B cell (primary cell): ENCODE data around the gene F8. TPM values are rescaled to one million over a fixed set of nuclear protein-coding genes. Genes with fewer than 3 reads are reported as not detected.

Experiments used
- ATAC-seq: fragments of 200-7000 bp; cut with Tn5 transposase; one replicate; pipeline ENCODE4 v1.10.0; 2021; ENCODE audit warnings: low read depth, mild to moderate bottlenecking, moderate number of reproducible peaks, moderate library complexity
- CTCF ChIA-PET: fragments of 350-600 bp; sonication (Branson Sonifier 250); formaldehyde crosslinking; loops from one replicate; lab custom pipeline; 2021; ENCODE audit warnings: antibody characterized with exemption, inconsistent platforms; lab: Charles Lee
- POLR2A ChIA-PET: fragments of 350-600 bp; sonication (Branson Sonifier 250); formaldehyde crosslinking; loops from one replicate; lab custom pipeline; 2021; ENCODE audit warnings: antibody characterized with exemption; lab: Charles Lee
- DNase-seq: peaks from one replicate; pipeline ENCODE4 v3.0.0; 2013
- H2AFZ ChIP-seq: 2 replicates; pipeline ENCODE4 v1.6.1; 2012; ENCODE audit warnings: mild to moderate bottlenecking, low read depth, low read length; ENCODE audit not compliant: insufficient read depth, poor library complexity, severe bottlenecking
- H3K27ac ChIP-seq, 2 donors: 1 replicate in 1 of 2; 2 replicates in 1 of 2; pipeline ENCODE4 v1.5.1; 2012 to 2013; ENCODE audit warnings: low read length in 2 of 2, mild to moderate bottlenecking in 2 of 2, moderate library complexity in 1 of 2
- H3K27me3 ChIP-seq, 4 experiments: fragments of 200-600 bp in 1 of 4; sonication (generic) in 1 of 4; replicated peaks in 1 of 4; 1 replicate in 2 of 4; 2 replicates in 2 of 4; pipeline versions ENCODE4 v1.6.1 to v1.7.0; 2013 to 2016; ENCODE audit warnings: low read length in 3 of 4, mild to moderate bottlenecking in 2 of 4, mixed read lengths in 1 of 4, moderate library complexity in 1 of 4; ENCODE audit not compliant: insufficient read depth in 4 of 4, control insufficient read depth in 3 of 4; ENCODE audit errors: control extremely low read depth in 1 of 4
- H3K36me3 ChIP-seq, 2 experiments: replicated peaks in 1 of 2; 1 replicate in 1 of 2; 2 replicates in 1 of 2; pipeline versions ENCODE4 v1.6.1 to v1.7.1; 2013; ENCODE audit warnings: low read length in 1 of 2; ENCODE audit not compliant: insufficient read depth in 2 of 2, control insufficient read depth in 1 of 2; ENCODE audit errors: control extremely low read depth in 1 of 2, extremely low read depth in 1 of 2
- H3K4me1 ChIP-seq, 2 donors: fragments of 200-600 bp in 1 of 2; sonication (generic) in 1 of 2; 1 replicate in 1 of 2; 2 replicates in 1 of 2; pipeline versions ENCODE4 v1.5.1 to v1.6.1; 2013 to 2017; ENCODE audit warnings: low read length in 2 of 2; ENCODE audit not compliant: control insufficient read depth in 2 of 2, insufficient read depth in 2 of 2
- H3K4me2 ChIP-seq: replicated peaks from 2 replicates; pipeline ENCODE3; 2012; ENCODE audit warnings: mild to moderate bottlenecking, low read depth, low read length; ENCODE audit not compliant: poor library complexity, severe bottlenecking
- H3K4me3 ChIP-seq, 5 experiments: fragments of 200-600 bp in 1 of 5; sonication (generic) in 1 of 5; 1 replicate in 3 of 5; 2 replicates in 2 of 5; pipeline versions ENCODE4 v1.5.1 to v1.7.0; 2011 to 2016; ENCODE audit warnings: low read length in 4 of 5, mild to moderate bottlenecking in 4 of 5, low read depth in 2 of 5, control low read depth in 1 of 5, moderate library complexity in 1 of 5; ENCODE audit not compliant: insufficient read depth in 1 of 5; ENCODE audit errors: control extremely low read depth in 1 of 5, extremely low read depth in 1 of 5
- H3K79me2 ChIP-seq: fragments of 200-600 bp; sonication (generic); one replicate; pipeline ENCODE4 v1.6.0; 2016; ENCODE audit warnings: low read length; ENCODE audit not compliant: control insufficient read depth, insufficient read depth
- H3K9ac ChIP-seq: fragments of 200-600 bp; sonication (generic); 2 replicates; pipeline ENCODE4 v1.6.1; 2017; ENCODE audit warnings: mild to moderate bottlenecking, low read length, moderate library complexity
- H3K9me3 ChIP-seq, 3 donors: one replicate each; pipeline versions ENCODE4 v1.6.1 to v1.7.1; 2013; ENCODE audit warnings: low read length in 2 of 3; ENCODE audit not compliant: control insufficient read depth in 2 of 3, insufficient read depth in 1 of 3; ENCODE audit errors: control extremely low read depth in 1 of 3
- H4K20me1 ChIP-seq: 2 replicates; pipeline ENCODE4 v1.6.0; 2012; ENCODE audit warnings: mild to moderate bottlenecking, low read length; ENCODE audit not compliant: insufficient read depth, control insufficient read depth, poor library complexity, severe bottlenecking
- H3K27ac Mint-ChIP-seq: one replicate; pipeline ENCODE4 v1.8.0; 2021; ENCODE audit warnings: mixed read lengths
- H3K27me3 Mint-ChIP-seq: one replicate; pipeline ENCODE4 v1.8.0; 2021; ENCODE audit warnings: mixed read lengths
- H3K4me1 Mint-ChIP-seq: one replicate; pipeline ENCODE4 v1.8.0; 2021; ENCODE audit warnings: mixed read lengths
- H3K4me3 Mint-ChIP-seq: one replicate; pipeline ENCODE4 v1.8.0; 2021; ENCODE audit warnings: mixed read lengths
- H3K9me3 Mint-ChIP-seq: one replicate; pipeline ENCODE4 v1.8.0; 2022; ENCODE audit warnings: mixed read lengths; ENCODE audit not compliant: insufficient read depth
- EZH2 ChIP-seq: IDR thresholded peaks from 2 replicates; pipeline ENCODE4 v1.6.1; 2012; ENCODE audit warnings: borderline replicate concordance, low read depth, mild to moderate bottlenecking, moderate library complexity, low read length; ENCODE audit not compliant: insufficient read depth, poor library complexity, severe bottlenecking
- WGBS: methylation state at CpG from one replicate; pipeline ENCODE4 v1.1.5; 2013; ENCODE audit warnings: missing lambda C conversion rate; ENCODE audit not compliant: insufficient coverage; 5-methylcytosine and 5-hydroxymethylcytosine counted together
- intact Hi-C: fragments of 100-400 bp; cut with micrococcal nuclease; formaldehyde crosslinking; loops from one replicate; pipeline ENCODE4 v1.10.0; 2022
- polyA plus RNA-seq: library from polyadenylated mRNA; depleted of rRNA; stranded (reverse); fragments of >200 nt; gene quantifications from 2 replicates; pipeline ENCODE4 v1.2.3, GENCODE V29; 2012
- total RNA-seq, 2 donors: library from RNA; stranded (reverse); fragments of 120-200 nt in 1 of 2; gene quantifications; 1 replicate in 1 of 2; 2 replicates in 1 of 2; pipeline versions ENCODE4 v1.2.3 to v1.2.4, GENCODE V29; 2013 to 2022
- TF ChIP-seq, protein P1 (sequence below): fragments of 200-600 bp; IDR thresholded peaks from one replicate; pipeline ENCODE4 v1.8.0; 2022; ENCODE audit warnings: antibody characterized with exemption, mild to moderate bottlenecking

F8 gene
- total and polyA plus RNA-seq, 2 donors (not counting 1 experiment from before 2014, with no cell fraction given) = 0.86 to 1.4 TPM

DNA sequence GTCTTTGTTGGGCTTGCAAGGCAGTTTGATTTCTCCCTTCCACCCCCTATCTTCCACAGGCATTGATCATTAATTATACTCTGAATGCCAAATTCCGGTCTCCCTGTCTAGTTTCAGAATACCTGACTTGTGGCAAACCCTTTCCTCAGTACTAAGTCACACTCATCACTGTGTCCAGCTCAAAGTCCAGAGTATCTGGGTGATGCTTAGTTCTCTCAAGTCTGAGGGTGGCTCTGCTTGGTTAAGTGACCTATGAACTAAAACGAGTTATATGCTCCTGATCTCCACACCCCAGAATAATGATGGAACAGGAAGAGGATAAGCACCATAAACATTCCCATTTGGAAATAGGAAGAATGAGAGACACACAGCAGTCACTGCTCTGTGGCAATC is 194.5 kb downstream of the F8 start:
- Histone ChIP-seq H3K4me2 (peak overlapping the region; percentile 48), H3K9me3 (no peaks in the 10 kb centered on the region), H3K9ac (peak overlapping the region; percentile 5), H3K4me1 (peaks cover 21 to 27% of the 10 kb centered on the region in 2 donors), H3K27me3 (no peaks in the 10 kb centered on the region), H3K36me3 (no peaks in the 10 kb centered on the region), H3K27ac (peak overlapping the region; percentile 47 to 75), H2AFZ (peak overlapping the region; percentile 43), H3K4me3 (peak overlapping the region in 1 of 5 experiments; percentile 8), H4K20me1 (no peaks in the 10 kb centered on the region), H3K79me2 (no peaks in the 10 kb centered on the region)
- POLR2A ChIA-PET = interaction anchor here (0.8 kb wide), 1 partner anchor 77 kb away, joined by 3 read pairs; the partner anchor contains the start of gene GAB3
- H3K27me3 Mint-ChIP-seq = no peaks in the 10 kb centered on the region
- DNase-seq (no peak), ATAC-seq (no peak)
- no peaks in the 10 kb centered on the region for H3K9me3 Mint-ChIP-seq
- no CpG with 5 or more reads among the region's 2 CpGs for WGBS
- peak overlapping the region; percentile 84 for H3K27ac Mint-ChIP-seq
- TF ChIP-seq EZH2 = no peak
- TF ChIP-seq, protein P1, sequence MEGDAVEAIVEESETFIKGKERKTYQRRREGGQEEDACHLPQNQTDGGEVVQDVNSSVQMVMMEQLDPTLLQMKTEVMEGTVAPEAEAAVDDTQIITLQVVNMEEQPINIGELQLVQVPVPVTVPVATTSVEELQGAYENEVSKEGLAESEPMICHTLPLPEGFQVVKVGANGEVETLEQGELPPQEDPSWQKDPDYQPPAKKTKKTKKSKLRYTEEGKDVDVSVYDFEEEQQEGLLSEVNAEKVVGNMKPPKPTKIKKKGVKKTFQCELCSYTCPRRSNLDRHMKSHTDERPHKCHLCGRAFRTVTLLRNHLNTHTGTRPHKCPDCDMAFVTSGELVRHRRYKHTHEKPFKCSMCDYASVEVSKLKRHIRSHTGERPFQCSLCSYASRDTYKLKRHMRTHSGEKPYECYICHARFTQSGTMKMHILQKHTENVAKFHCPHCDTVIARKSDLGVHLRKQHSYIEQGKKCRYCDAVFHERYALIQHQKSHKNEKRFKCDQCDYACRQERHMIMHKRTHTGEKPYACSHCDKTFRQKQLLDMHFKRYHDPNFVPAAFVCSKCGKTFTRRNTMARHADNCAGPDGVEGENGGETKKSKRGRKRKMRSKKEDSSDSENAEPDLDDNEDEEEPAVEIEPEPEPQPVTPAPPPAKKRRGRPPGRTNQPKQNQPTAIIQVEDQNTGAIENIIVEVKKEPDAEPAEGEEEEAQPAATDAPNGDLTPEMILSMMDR = no peak
- peak overlapping the region; percentile 41 for H3K4me3 Mint-ChIP-seq
- H3K4me1 Mint-ChIP-seq = peaks cover 29% of the 10 kb centered on the region
- CTCF ChIA-PET = interaction anchor here (1.0 to 2.0 kb wide), 3 partner anchors 9 to 12 kb away, joined by 3 to 7 read pairs (median 4); no protein-coding TSS in a partner anchor
- intact Hi-C loops = no loop called here

DNA sequence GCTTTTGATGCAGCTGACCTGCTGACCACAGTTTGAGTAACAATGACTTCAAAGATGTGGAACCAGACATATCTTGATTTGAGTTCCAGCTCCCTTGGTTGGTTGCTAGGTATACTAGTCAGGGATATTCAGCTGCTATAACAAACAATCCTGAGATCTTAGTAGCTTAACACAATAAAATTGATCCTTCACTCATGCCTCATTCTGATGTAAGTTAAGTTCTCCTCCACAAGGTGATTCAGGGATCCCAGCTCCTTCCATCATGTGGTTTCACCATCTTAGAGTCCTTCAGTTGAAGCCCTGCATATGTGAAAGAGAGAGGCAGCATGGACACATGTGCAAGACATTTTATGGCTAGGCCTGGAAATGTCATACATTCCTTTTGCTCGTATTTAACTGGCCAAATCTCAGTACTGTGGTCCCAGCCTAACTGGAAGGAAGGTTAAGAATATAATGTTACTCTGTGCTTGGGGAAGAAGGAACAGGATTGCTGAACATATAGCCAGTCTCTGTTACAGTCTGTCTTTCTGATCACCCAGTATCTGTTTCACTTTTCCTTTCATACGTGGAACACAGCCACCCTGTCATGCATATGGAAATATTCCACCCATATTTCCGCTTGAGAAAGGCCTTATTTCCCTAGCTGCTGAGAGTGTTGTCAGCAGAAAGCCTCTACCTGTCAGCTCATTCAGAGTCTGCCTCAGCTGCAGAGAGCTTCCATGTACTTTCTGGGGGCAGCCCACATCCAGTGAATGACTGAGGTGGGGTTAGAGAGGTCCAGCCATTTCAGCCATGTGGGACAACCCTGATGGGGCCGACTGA is 195.1 kb downstream of the F8 start:
- Histone ChIP-seq H3K27me3 (no peaks in the 10 kb centered on the region), H4K20me1 (no peaks in the 10 kb centered on the region), H3K4me3 (peak overlapping the region in 1 of 5 experiments; percentile 8), H3K27ac (peak overlapping the region; percentile 71 to 75), H3K9ac (peak overlapping the region; percentile 5), H2AFZ (peak overlapping the region; percentile 43), H3K36me3 (no peaks in the 10 kb centered on the region), H3K4me1 (peaks cover 21 to 27% of the 10 kb centered on the region in 2 donors), H3K79me2 (no peaks in the 10 kb centered on the region), H3K4me2 (peak overlapping the region; percentile 48), H3K9me3 (no peaks in the 10 kb centered on the region)
- Mint-ChIP-seq H3K9me3 (no peaks in the 10 kb centered on the region), H3K27ac (peak overlapping the region; percentile 84), H3K27me3 (no peaks in the 10 kb centered on the region), H3K4me1 (peaks cover 29% of the 10 kb centered on the region), H3K4me3 (peak overlapping the region; percentile 41)
- intact Hi-C loops = no loop called here
- POLR2A ChIA-PET = interaction anchor here (0.8 kb wide), 1 partner anchor 77 kb away, joined by 3 read pairs; the partner anchor contains the start of gene GAB3
- WGBS = 40% methylated on average over 1 of the region's 4 CpGs
- CTCF ChIA-PET = interaction anchor here (0.6 to 2.0 kb wide), 5 partner anchors 9 to 79 kb away, joined by 3 to 7 read pairs (median 3); partner anchors contain the start of gene GAB3
- peak; percentile 70 for DNase-seq
- peak; percentile 92 for ATAC-seq
- TF ChIP-seq, protein P1 = no peak
- TF ChIP-seq EZH2 = no peak
